Measurements from ENCODE around the gene MAP3K1. TPM values are rescaled to one million over a fixed set of nuclear protein-coding genes. Genes with fewer than 3 reads are reported as not detected.

Gene MAP3K1
- total and polyA plus RNA-seq, 9 of the 15 experiments (the other 6 are each of a cell fraction or from before 2014, with no cell fraction given), result 3.9 to 13.9 (median 7.5) TPM

GRCh38 chr5:56848206-56848605, 32.9 kb downstream of the MAP3K1 start (continued):
- TF ChIP-seq PKNOX1 (IDR thresholded peaks at IDR 0.05) (peak; percentile 19; the same call in 1 of the 2 replicates), HDAC8 (tag; IDR thresholded peaks at IDR 0.05) (no peak), ZMIZ1 (IDR thresholded peaks at IDR 0.05; ENCODE audit: low read depth in 2 of 2, low read length in 2 of 2) (no peak), CBFA2T3 (IDR thresholded peaks at IDR 0.05) (peak; percentile 58), ATF4 (CRISPR knock-in tag; IDR thresholded peaks at IDR 0.05) (peak; percentile 67; the same call in 1 of the 2 replicates), ADNP (tag; IDR thresholded peaks at IDR 0.05) (no peak), CEBPG (CRISPR knock-in tag; IDR thresholded peaks at IDR 0.05) (no peak), CEBPG (tag; conservative IDR thresholded peaks at IDR 0.05 in 1 of 2, IDR thresholded peaks at IDR 0.05 in 1 of 2) (peak in 1 of 2 experiments; percentile 11; a peak in 1 of 4 replicates), CBFB (CRISPR knock-in tag; IDR thresholded peaks at IDR 0.05) (no peak), MED1 (CRISPR knock-in tag; IDR thresholded peaks at IDR 0.05; ENCODE audit: borderline replicate concordance) (no peak), RCOR1 (IDR thresholded peaks at IDR 0.05; ENCODE audit: borderline replicate concordance in 1 of 2, low read depth in 2 of 2, low read length in 2 of 2) (peak in 1 of 2 experiments; percentile 39; a peak in 1 of 4 replicates), TAL1 (IDR thresholded peaks at IDR 0.05) (peak; percentile 36), SMAD3 (CRISPR knock-in tag; conservative IDR thresholded peaks at IDR 0.05) (0 out of 2 replicates have a peak, but pooled peaks have one; percentile 47), RB1 (IDR thresholded peaks at IDR 0.05; ENCODE audit: low read depth) (no peak), MEIS2 (IDR thresholded peaks at IDR 0.05; ENCODE audit: partially characterized antibody) (peak; percentile 52), FOSL1 (tag; conservative IDR thresholded peaks at IDR 0.05) (peak; percentile 45; the same call in 1 of the 2 replicates), TCF3 (CRISPR knock-in tag; IDR thresholded peaks at IDR 0.05) (0 out of 2 replicates have a peak, but pooled peaks have one; percentile 27), SOX6 (IDR thresholded peaks at IDR 0.05) (peak; percentile 87), ZNF224 (CRISPR knock-in tag; IDR thresholded peaks at IDR 0.05) (no peak), PBX2 (CRISPR knock-in tag; IDR thresholded peaks at IDR 0.05; ENCODE audit: low read depth) (no peak), PBX2 (tag; conservative IDR thresholded peaks at IDR 0.05; ENCODE audit: low read depth) (peak; percentile 40; the same call in 1 of the 2 replicates), FOXJ2 (tag; IDR thresholded peaks at IDR 0.05) (0 out of 2 replicates have a peak, but pooled peaks have one; percentile 22)
